Right renal pelvis (tissue), 4 donors: Measurements from ENCODE around the gene FBXL2. TPM values are rescaled to one million over a fixed set of nuclear protein-coding genes. Genes with fewer than 3 reads are reported as not detected.

Experiments used
- DNase-seq, 4 donors: peaks; one replicate each; pipeline ENCODE4 v3.0.0-alpha.2; 2013; ENCODE audit warnings: low read depth in 4 of 4, low spot score in 3 of 4, missing footprints in 1 of 4
- polyA plus RNA-seq, 4 donors: library from polyadenylated mRNA; unstranded; fragments of 120-200 nt; gene quantifications; one replicate each; pipeline ENCODE4 v1.2.1, GENCODE V29; 2013; ENCODE audit not compliant: insufficient read length in 4 of 4

The FBXL2 gene
- 10 to 100 TPM; 28.8 to 30.5 (median 30.2) TPM for polyA plus RNA-seq

GRCh38 chr3:33277193-33277882, at the start of gene FBXL2:
Gene FBXL2, plus strand, starts transcription at chr3:33277442. Its CDS starts 71 bp downstream, at chr3:33277513.
- peak; percentile 50 to 69 (median 66) for DNase-seq

GRCh38 chr3:33229066-33229465, 48.2 kb upstream of the FBXL2 start:
- no peak for DNase-seq

GRCh38 chr3:33229947-33230346, 47.3 kb upstream of the FBXL2 start:
- no peak for DNase-seq

- no peak for DNase-seq
Measured at GRCh38 chr3:33231756-33232465, 45.3 kb upstream of the FBXL2 start.

GRCh38 chr3:33233884-33234283, 43.4 kb upstream of the FBXL2 start:
- DNase-seq: no peak

- DNase-seq: no peak
Measured at GRCh38 chr3:33236005-33236404, 41.2 kb upstream of the FBXL2 start.

- no peak for DNase-seq
Measured at GRCh38 chr3:33237439-33237838, 39.8 kb upstream of the FBXL2 start.

GRCh38 chr3:33238923-33239322, 38.3 kb upstream of the FBXL2 start:
- DNase-seq: no peak

GRCh38 chr3:33240261-33240660, 37.0 kb upstream of the FBXL2 start:
- DNase-seq: no peak

- DNase-seq: no peak
Measured at GRCh38 chr3:33246786-33247185, 30.5 kb upstream of the FBXL2 start.

- DNase-seq: no peak
Measured at GRCh38 chr3:33250712-33251111, 26.5 kb upstream of the FBXL2 start.

GRCh38 chr3:33256249-33256648, 21.0 kb upstream of the FBXL2 start:
- DNase-seq: no peak

GRCh38 chr3:33260104-33260503, 17.1 kb upstream of the FBXL2 start:
- no peak for DNase-seq

- DNase-seq: no peak
Measured at GRCh38 chr3:33269385-33269784, 7.9 kb upstream of the FBXL2 start.

- DNase-seq: no peak
Measured at GRCh38 chr3:33271324-33271723, 5.9 kb upstream of the FBXL2 start.

- DNase-seq: no peak
Measured at GRCh38 chr3:33273628-33274027, 3.6 kb upstream of the FBXL2 start.

- no peak for DNase-seq
Measured at GRCh38 chr3:33278163-33278562, 921 bp downstream of the FBXL2 start.

GRCh38 chr3:33287672-33288282, 10.5 kb downstream of the FBXL2 start:
- no peak for DNase-seq

GRCh38 chr3:33299395-33300081, 22.3 kb downstream of the FBXL2 start:
- no peak for DNase-seq

- DNase-seq: no peak
Measured at GRCh38 chr3:33312361-33312760, 35.1 kb downstream of the FBXL2 start.

GRCh38 chr3:33313331-33313730, 36.1 kb downstream of the FBXL2 start:
- DNase-seq: no peak
